Endothelial cell of umbilical vein (primary cell): ENCODE measurements around the gene DNASE1L1. TPM values are rescaled to one million over a fixed set of nuclear protein-coding genes. Genes with fewer than 3 reads are reported as not detected.
A peak's percentile ranks its signal among the peaks of the same experiment; 100 is the strongest.

Source experiments
- BruUV-seq: library from RNA; stranded (reverse); fragments of 400-500 nt; replicated peaks from 2 replicates; lab custom pipeline; 2021; lab: Mats Ljungman, UMichigan
- CTCF ChIA-PET: fragments of 300-600, 350-600 bp; sonication (Branson Sonifier 250); formaldehyde crosslinking; loops from one replicate; lab custom pipeline; 2021; ENCODE audit warnings: antibody characterized with exemption, inconsistent platforms; lab: Charles Lee
- POLR2A ChIA-PET: fragments of 300-600, 350-600 bp; sonication (Branson Sonifier 250); formaldehyde crosslinking; loops from one replicate; lab custom pipeline; 2021; ENCODE audit warnings: antibody characterized with exemption, inconsistent platforms; lab: Charles Lee
- DNase-seq: peaks from one replicate; pipeline ENCODE4 v3.0.0-alpha.2; 2011; ENCODE audit warnings: low read depth, low spot score
- FAIRE-seq: peaks from 2 replicates; lab custom pipeline; 2011; peaks lifted over from hg19 to GRCh38; lab: Jason Lieb, UNC
- H2AFZ ChIP-seq: 2 replicates; pipeline ENCODE4 v1.6.0; 2012; ENCODE audit warnings: low read depth, low read length, control low read depth, inconsistent platforms
- H3K27ac ChIP-seq: 2 replicates; pipeline ENCODE4 v1.5.1; 2011; ENCODE audit warnings: low read depth, mild to moderate bottlenecking, control low read depth, low read length, moderate library complexity; ENCODE audit not compliant: insufficient read depth
- H3K27me3 ChIP-seq, 2 experiments: 2 replicates each; pipeline versions ENCODE4 v1.6.0 to v1.6.1; 2011; ENCODE audit warnings: low read length in 2 of 2, mixed read lengths in 1 of 2; ENCODE audit not compliant: control insufficient read depth in 2 of 2, insufficient read depth in 2 of 2
- H3K36me3 ChIP-seq, 2 experiments: 2 replicates in 1 of 2; 3 replicates in 1 of 2; pipeline ENCODE4 v1.5.1; 2011; ENCODE audit warnings: low read length in 2 of 2, mild to moderate bottlenecking in 1 of 2, moderate library complexity in 1 of 2; ENCODE audit not compliant: control insufficient read depth in 2 of 2, insufficient read depth in 2 of 2; ENCODE audit errors: extremely low read depth in 1 of 2
- H3K4me1 ChIP-seq: 3 replicates; pipeline ENCODE4 v1.5.1; 2011; ENCODE audit warnings: mild to moderate bottlenecking, low read length; ENCODE audit not compliant: control insufficient read depth, insufficient read depth; ENCODE audit errors: extremely low read depth
- H3K4me2 ChIP-seq: 2 replicates; pipeline ENCODE4 v1.6.1; 2011; ENCODE audit warnings: low read length, control low read depth, mixed read lengths; ENCODE audit not compliant: insufficient read depth
- H3K4me3 ChIP-seq, 3 experiments: fragments of 200-600 bp in 1 of 3; sonication (generic), shearing (Covaris generic) in 1 of 3; replicated peaks in 1 of 3; 2 replicates each; pipeline ENCODE4 v1.5.1; 2011 to 2016; ENCODE audit warnings: control low read depth in 3 of 3, low read length in 3 of 3, mild to moderate bottlenecking in 2 of 3, inconsistent platforms in 1 of 3, low read depth in 1 of 3, moderate library complexity in 1 of 3; ENCODE audit not compliant: insufficient read depth in 1 of 3
- H3K79me2 ChIP-seq: 2 replicates; pipeline ENCODE4 v1.6.0; 2012; ENCODE audit warnings: low read length, inconsistent platforms; ENCODE audit not compliant: control insufficient read depth, insufficient read depth
- H3K9ac ChIP-seq: replicated peaks from 2 replicates; pipeline ENCODE3; 2011; ENCODE audit warnings: low read length, control low read depth; ENCODE audit not compliant: insufficient read depth; ENCODE audit errors: extremely low read depth
- H3K9me1 ChIP-seq: replicated peaks from 3 replicates; pipeline ENCODE4 v1.6.0; 2011; ENCODE audit warnings: mild to moderate bottlenecking, low read length; ENCODE audit not compliant: control insufficient read depth, insufficient read depth; ENCODE audit errors: extremely low read depth
- H3K9me3 ChIP-seq: replicated peaks from 2 replicates; pipeline ENCODE4 v1.5.1; 2012; ENCODE audit warnings: low read length, inconsistent platforms; ENCODE audit not compliant: control insufficient read depth, insufficient read depth
- H4K20me1 ChIP-seq: replicated peaks from 2 replicates; pipeline ENCODE3; 2011; ENCODE audit warnings: mild to moderate bottlenecking, low read length; ENCODE audit not compliant: control insufficient read depth, insufficient read depth; ENCODE audit errors: extremely low read depth
- CTCF ChIP-seq, 2 donors: IDR thresholded peaks; 1 replicate in 1 of 2; 2 replicates in 1 of 2; pipeline ENCODE4 v1.5.1; 2011; ENCODE audit warnings: low read length in 2 of 2, mild to moderate bottlenecking in 2 of 2, moderate library complexity in 2 of 2, control low read depth in 1 of 2, inconsistent platforms in 1 of 2, low read depth in 1 of 2; ENCODE audit not compliant: insufficient read depth in 1 of 2; ENCODE audit errors: extremely low read depth in 1 of 2
- EZH2 ChIP-seq: IDR thresholded peaks from 2 replicates; pipeline ENCODE4 v1.6.1; 2012; ENCODE audit warnings: borderline replicate concordance, low read depth, mild to moderate bottlenecking, moderate library complexity, low read length, inconsistent platforms; ENCODE audit not compliant: severe bottlenecking
- FOS ChIP-seq: IDR thresholded peaks from 2 replicates; pipeline ENCODE4 v1.6.1; 2011; ENCODE audit warnings: mild to moderate bottlenecking, low read length, moderate library complexity, borderline replicate concordance; ENCODE audit not compliant: insufficient read depth
- GATA2 ChIP-seq: IDR thresholded peaks from 2 replicates; pipeline ENCODE4 v1.7.0; 2011; ENCODE audit warnings: low read depth, mild to moderate bottlenecking, moderate library complexity, mixed read lengths, low read length; ENCODE audit not compliant: insufficient read length, insufficient read depth
- JUN ChIP-seq: IDR thresholded peaks from 2 replicates; pipeline ENCODE4 v1.6.1; 2011; ENCODE audit warnings: borderline replicate concordance, low read depth; ENCODE audit not compliant: insufficient read length, insufficient read depth
- MAX ChIP-seq: IDR thresholded peaks from 2 replicates; pipeline ENCODE4 v1.6.1; 2011; ENCODE audit not compliant: insufficient read depth, insufficient read length
- MYC ChIP-seq: IDR thresholded peaks from one replicate; pipeline ENCODE4 v1.6.1; 2011; ENCODE audit warnings: mild to moderate bottlenecking, low read depth, low read length
- POLR2A ChIP-seq: IDR thresholded peaks from 2 replicates; pipeline ENCODE4 v1.6.1; 2012; ENCODE audit warnings: low read depth, mild to moderate bottlenecking, control low read depth, low read length
- POLR2AphosphoS5 ChIP-seq: IDR thresholded peaks from 2 replicates; pipeline ENCODE4 v1.6.1; 2012; ENCODE audit warnings: low read depth, mild to moderate bottlenecking, control low read depth, low read length, moderate library complexity; ENCODE audit not compliant: insufficient read depth
- dilution Hi-C: fragments of 300-500 bp; cut with MboI; formaldehyde crosslinking; loops from one replicate; pipeline ENCODE4 v1.15.0; 2019; ENCODE audit warnings: low sequenced_read_pairs; ENCODE audit not compliant: extremely low pct_ligation_motif_present
- intact Hi-C: fragments of 100-400 bp; cut with micrococcal nuclease; formaldehyde crosslinking; loops from one replicate; pipeline ENCODE4 v1.10.0; 2022
- polyA plus RNA-seq, 4 experiments: library from polyadenylated mRNA; depleted of rRNA in 3 of 4; stranded (reverse) in 3 of 4; unstranded in 1 of 4; fragments of >200 nt; gene quantifications; 2 replicates each; pipeline versions ENCODE4 v1.2.1 to v1.2.3, GENCODE V29; 2011 to 2012; ENCODE audit warnings: missing spikeins in 1 of 4
- total RNA-seq: library from RNA; stranded (reverse); gene quantifications from 2 replicates; pipeline ENCODE4 v1.2.3, GENCODE V29; 2021

DNASE1L1 gene
- total and polyA plus RNA-seq, 2 donors (not counting 3 experiments of a cell fraction or from before 2014, with no cell fraction given) = 61.5 to 84.9 TPM

- Histone ChIP-seq H3K4me2 (peak overlapping the region; percentile 75), H3K4me1 (peaks cover 7% of the 10 kb centered on the region), H3K27me3 (no peaks in the 10 kb centered on the region), H3K9ac (peak overlapping the region; percentile 59), H2AFZ (no peak overlapping the region), H3K36me3 (peaks cover 4 to 37% of the 10 kb centered on the region in 2 experiments), H4K20me1 (no peaks in the 10 kb centered on the region), H3K79me2 (peaks cover 41% of the 10 kb centered on the region), H3K9me1 (no peaks in the 10 kb centered on the region), H3K9me3 (no peaks in the 10 kb centered on the region), H3K4me3 (peak overlapping the region; percentile 47 to 94 (median 75)), H3K27ac (no peak overlapping the region)
- ChIA-PET POLR2A (interaction anchor here (0.6 kb wide), 1 partner anchor 38 kb away, joined by 3 read pairs; no protein-coding TSS in a partner anchor), CTCF (interaction anchor here (0.7 kb wide), 1 partner anchor 89 kb away, joined by 3 read pairs; no protein-coding TSS in a partner anchor)
- dilution Hi-C loops (no loop called here), intact Hi-C loops (no loop called here)
- no peak for DNase-seq
- peak; percentile 28 for FAIRE-seq
- TSS peak; percentile 10 for BruUV-seq
- TF ChIP-seq FOS (no peak), MYC (no peak), GATA2 (no peak), POLR2AphosphoS5 (no peak), CTCF (IDR thresholded peaks at IDR 0.05; ENCODE audit: extremely low read depth in 1 of 2, insufficient read depth in 1 of 2, low read depth in 1 of 2, low read length in 2 of 2) (no peak), POLR2A (no peak), EZH2 (no peak), JUN (no peak), MAX (no peak)
Measured at GRCh38 chrX:154437971-154438893, 29.2 kb upstream of the DNASE1L1 start.
